ENCODE data around the gene HOMER3. TPM values are rescaled to one million over a fixed set of nuclear protein-coding genes. Genes with fewer than 3 reads are reported as not detected.
A peak's percentile ranks its signal among the peaks of the same experiment; 100 is the strongest.
"Not testable (repeated sequence)": the region's sequence is repeated elsewhere in the genome, so short reads cannot be mapped to it uniquely, and the experiment has no call there.

Gene HOMER3
- total RNA-seq, 2 experiments from 2014 or later = 0.67 to 1.1 TPM

DNA sequence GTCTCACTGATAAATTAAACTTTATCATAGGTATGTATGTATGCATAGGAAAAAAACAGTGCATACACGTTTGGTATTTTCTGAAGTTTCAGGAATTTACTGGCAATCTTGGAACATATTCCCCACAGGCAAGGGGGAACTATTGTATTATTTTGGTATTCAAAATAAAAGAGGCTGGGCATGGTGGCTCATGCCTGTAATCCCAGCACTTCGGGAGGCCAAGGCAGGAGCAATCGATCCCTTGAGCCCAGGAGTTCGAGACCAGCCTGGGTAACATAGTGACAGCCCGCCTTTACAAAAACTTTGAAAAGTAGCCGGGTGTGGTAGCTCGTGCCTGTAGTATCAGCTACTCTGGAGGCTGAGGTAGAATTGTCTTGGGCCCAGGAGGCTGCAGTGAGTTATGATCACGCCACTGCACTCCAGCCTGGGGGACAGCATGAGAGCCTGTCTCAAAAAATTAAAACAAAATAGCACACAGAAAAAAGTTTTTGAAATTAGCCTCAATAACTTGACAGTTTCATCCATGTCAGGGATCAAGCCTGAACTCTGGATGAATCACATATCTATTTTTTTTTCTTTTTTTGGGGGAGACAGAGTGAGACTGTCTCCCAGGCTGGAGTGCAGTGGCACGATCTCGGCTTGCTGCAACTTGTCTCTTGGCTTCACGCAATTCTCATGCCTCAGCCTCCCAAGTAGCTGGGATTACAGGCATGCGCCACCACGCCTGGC is 29.1 kb upstream of the HOMER3 start:
- POLR2A ChIA-PET = no interaction called here
- DNase-seq (no peak), ATAC-seq (ENCODE audit: low read depth) (no peak)
- Mint-ChIP-seq H3K27me3 (peaks cover 3% of the 10 kb centered on the region), H3K36me3 (no peaks in the 10 kb centered on the region), H3K4me3 (no peak overlapping the region), H3K4me1 (no peaks in the 10 kb centered on the region), H3K9me3 (peaks cover 2% of the 10 kb centered on the region), H3K27ac (no peak overlapping the region)

GRCh38 chr19:18967358-18968146 is 26.5 kb upstream of the HOMER3 start:
- Mint-ChIP-seq H3K9me3 (peaks cover 2% of the 10 kb centered on the region), H3K27ac (no peak overlapping the region), H3K27me3 (peaks cover 11% of the 10 kb centered on the region), H3K4me3 (no peak overlapping the region), H3K36me3 (no peaks in the 10 kb centered on the region), H3K4me1 (no peaks in the 10 kb centered on the region)
- DNase-seq = no peak
- ATAC-seq (ENCODE audit: low read depth) = no peak
- POLR2A ChIA-PET = no interaction called here

GRCh38 chr19:18966307-18966706 is 25.3 kb upstream of the HOMER3 start:
- Mint-ChIP-seq H3K36me3 (no peaks in the 10 kb centered on the region), H3K27me3 (peaks cover 17% of the 10 kb centered on the region), H3K9me3 (peaks cover 2% of the 10 kb centered on the region), H3K27ac (no peak overlapping the region), H3K4me3 (no peak overlapping the region), H3K4me1 (peaks cover 6% of the 10 kb centered on the region)
- DNase-seq (no peak), ATAC-seq (ENCODE audit: low read depth) (no peak)
- POLR2A ChIA-PET = no interaction called here

- peaks cover 2% of the 10 kb centered on the region for H3K9me3 Mint-ChIP-seq
- ATAC-seq (ENCODE audit: low read depth) (no peak), DNase-seq (no peak)
- no peak overlapping the region for H3K4me3 Mint-ChIP-seq
- no peak overlapping the region for H3K27ac Mint-ChIP-seq
- H3K4me1 Mint-ChIP-seq = peaks cover 6% of the 10 kb centered on the region
- H3K36me3 Mint-ChIP-seq = no peaks in the 10 kb centered on the region
- H3K27me3 Mint-ChIP-seq = peaks cover 17% of the 10 kb centered on the region
- POLR2A ChIA-PET = no interaction called here
Observed at GRCh38 chr19:18964121-18964520, 23.1 kb upstream of the HOMER3 start.

GRCh38 chr19:18961767-18962620 is 21.0 kb upstream of the HOMER3 start:
- Mint-ChIP-seq H3K4me1 (peaks cover 6% of the 10 kb centered on the region), H3K9me3 (no peaks in the 10 kb centered on the region), H3K27ac (peak overlapping the region; percentile 9), H3K36me3 (no peaks in the 10 kb centered on the region), H3K27me3 (peaks cover 17% of the 10 kb centered on the region), H3K4me3 (peak overlapping the region; percentile 15)
- DNase-seq (peak; percentile 36), ATAC-seq (ENCODE audit: low read depth) (peak; percentile 93)
- POLR2A ChIA-PET = no interaction called here

- Mint-ChIP-seq H3K4me3 (no peak overlapping the region), H3K9me3 (no peaks in the 10 kb centered on the region), H3K4me1 (peaks cover 6% of the 10 kb centered on the region), H3K36me3 (no peaks in the 10 kb centered on the region), H3K27me3 (peaks cover 16% of the 10 kb centered on the region), H3K27ac (no peak overlapping the region)
- no peak for DNase-seq
- ATAC-seq (ENCODE audit: low read depth) = no peak
- POLR2A ChIA-PET = interaction anchor here (0.6 kb wide), 1 partner anchor 1281 kb away, joined by 3 read pairs; no protein-coding TSS in a partner anchor
Observed at GRCh38 chr19:18960370-18960769, 19.4 kb upstream of the HOMER3 start.

GRCh38 chr19:18955042-18955441 is 14.0 kb upstream of the HOMER3 start:
- Mint-ChIP-seq H3K27me3 (peaks cover 4% of the 10 kb centered on the region), H3K4me1 (no peaks in the 10 kb centered on the region), H3K4me3 (no peak overlapping the region), H3K27ac (no peak overlapping the region), H3K36me3 (no peaks in the 10 kb centered on the region), H3K9me3 (peaks cover 6% of the 10 kb centered on the region)
- POLR2A ChIA-PET = no interaction called here
- DNase-seq = no peak
- no peak for ATAC-seq (ENCODE audit: low read depth)

GRCh38 chr19:18954094-18954493 is 13.1 kb upstream of the HOMER3 start:
- DNase-seq (no peak), ATAC-seq (ENCODE audit: low read depth) (no peak)
- H3K9me3 Mint-ChIP-seq = peaks cover 6% of the 10 kb centered on the region
- POLR2A ChIA-PET = no interaction called here
- H3K4me1 Mint-ChIP-seq = no peaks in the 10 kb centered on the region
- H3K4me3 Mint-ChIP-seq = no peak overlapping the region
- H3K27ac Mint-ChIP-seq = no peak overlapping the region
- H3K27me3 Mint-ChIP-seq = peaks cover 6% of the 10 kb centered on the region
- H3K36me3 Mint-ChIP-seq = no peaks in the 10 kb centered on the region

DNA sequence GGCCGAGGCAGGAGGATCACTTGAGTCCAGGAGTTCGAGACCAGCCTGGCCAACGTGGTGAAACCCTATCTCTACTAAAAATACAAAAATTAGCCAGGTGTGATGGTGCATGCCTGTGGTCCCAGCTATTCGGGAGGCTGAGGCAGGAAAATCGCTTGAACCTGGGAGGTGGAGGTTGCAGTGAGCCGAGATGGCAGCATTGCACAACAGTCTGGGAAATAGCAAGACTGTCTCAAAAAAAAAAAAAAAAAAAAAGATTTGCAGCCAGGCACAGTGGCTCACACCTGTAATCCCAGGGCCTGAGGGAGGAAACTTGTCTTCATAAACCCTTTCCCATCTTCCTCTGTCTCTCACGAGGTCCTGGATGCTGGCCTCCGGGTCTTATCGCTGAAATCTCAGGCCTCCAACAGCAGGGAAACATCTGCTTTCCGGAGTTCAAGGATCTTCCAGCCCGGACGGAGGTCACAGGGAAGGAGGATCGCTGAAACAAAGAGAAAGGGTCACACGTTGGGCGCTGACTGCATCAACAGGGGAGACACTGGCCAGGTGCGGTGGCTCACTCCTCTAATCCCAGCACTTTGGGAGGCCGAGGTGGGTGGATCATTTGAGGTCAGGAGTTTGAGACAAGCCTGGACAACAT is 11.5 kb upstream of the HOMER3 start:
- H3K9me3 Mint-ChIP-seq; POLR2A ChIA-PET; H3K4me3 Mint-ChIP-seq; H3K36me3 Mint-ChIP-seq; H3K27ac Mint-ChIP-seq; H3K4me1 Mint-ChIP-seq; H3K27me3 Mint-ChIP-seq; ATAC-seq (ENCODE audit: low read depth); DNase-seq: not testable (repeated sequence)

GRCh38 chr19:18951721-18952281 is 10.8 kb upstream of the HOMER3 start:
- peaks cover 6% of the 10 kb centered on the region for H3K27me3 Mint-ChIP-seq
- peaks cover 6% of the 10 kb centered on the region for H3K9me3 Mint-ChIP-seq
- H3K36me3 Mint-ChIP-seq = no peaks in the 10 kb centered on the region
- DNase-seq (no peak), ATAC-seq (ENCODE audit: low read depth) (no peak)
- POLR2A ChIA-PET = no interaction called here
- no peak overlapping the region for H3K27ac Mint-ChIP-seq
- no peak overlapping the region for H3K4me3 Mint-ChIP-seq
- H3K4me1 Mint-ChIP-seq = no peaks in the 10 kb centered on the region

GRCh38 chr19:18949858-18950257 is 8.8 kb upstream of the HOMER3 start:
- POLR2A ChIA-PET = interaction anchor here (0.7 kb wide), 1 partner anchor 332 kb away, joined by 3 read pairs; no protein-coding TSS in a partner anchor
- H3K4me1 Mint-ChIP-seq = no peaks in the 10 kb centered on the region
- H3K9me3 Mint-ChIP-seq = peaks cover 2% of the 10 kb centered on the region
- H3K4me3 Mint-ChIP-seq = no peak overlapping the region
- no peak overlapping the region for H3K27ac Mint-ChIP-seq
- DNase-seq (no peak), ATAC-seq (ENCODE audit: low read depth) (no peak)
- H3K36me3 Mint-ChIP-seq = no peaks in the 10 kb centered on the region
- peaks cover 10% of the 10 kb centered on the region for H3K27me3 Mint-ChIP-seq

DNA sequence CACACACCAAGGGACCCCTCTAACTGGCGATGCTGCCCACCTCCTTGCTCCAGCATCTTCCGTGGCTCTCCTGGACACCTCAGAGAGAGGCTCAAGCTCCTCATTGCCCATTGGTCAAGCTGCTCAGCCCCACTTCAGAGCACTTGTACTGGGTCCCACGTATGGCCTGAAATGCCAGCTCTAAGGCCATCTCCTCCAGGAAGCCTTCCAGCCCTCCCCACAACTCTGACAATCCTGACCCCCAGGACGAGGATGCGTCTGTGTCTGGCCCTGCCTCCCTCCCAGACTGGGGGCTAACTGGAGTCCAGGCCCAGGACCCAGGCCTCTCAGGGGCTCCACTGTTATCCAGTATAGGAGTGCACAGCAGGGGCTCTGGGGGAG is 7.9 kb upstream of the HOMER3 start:
- ATAC-seq (ENCODE audit: low read depth) = no peak
- Mint-ChIP-seq H3K4me1 (no peaks in the 10 kb centered on the region), H3K27ac (no peak overlapping the region), H3K9me3 (no peaks in the 10 kb centered on the region), H3K27me3 (peaks cover 12% of the 10 kb centered on the region), H3K4me3 (no peak overlapping the region), H3K36me3 (no peaks in the 10 kb centered on the region)
- DNase-seq = no peak
- POLR2A ChIA-PET = no interaction called here

Data from activated naive CD8-positive, alpha-beta T cell treated with anti-CD3 and anti-CD28 coated beads, Interleukin-2, amount 10 ng/mL, durations not matched to agents 7 days and 5 days (primary cell).